Epithelial cell of esophagus (primary cell): ENCODE results near the gene ADK.

ENCODE experiments used
- DNase-seq: peaks from one replicate; pipeline ENCODE4 v3.0.0; 2010; ENCODE audit warnings: low read depth
- H3K4me3 ChIP-seq: 2 replicates; pipeline ENCODE4 v1.5.1; 2011; ENCODE audit warnings: mild to moderate bottlenecking, low read length, control low read depth
- CTCF ChIP-seq: IDR thresholded peaks from 2 replicates; pipeline ENCODE4 v1.5.1; 2011; ENCODE audit warnings: low read depth, mild to moderate bottlenecking, low read length, control low read depth, inconsistent platforms; ENCODE audit not compliant: insufficient read depth; ENCODE audit errors: missing control alignments

The ADK gene

GRCh38 chr10:74507951-74508350 is 356.9 kb downstream of the ADK start:
- DNase-seq, result no peak
- H3K4me3 ChIP-seq, result no peak overlapping the region
- no peak for TF ChIP-seq CTCF

DNA sequence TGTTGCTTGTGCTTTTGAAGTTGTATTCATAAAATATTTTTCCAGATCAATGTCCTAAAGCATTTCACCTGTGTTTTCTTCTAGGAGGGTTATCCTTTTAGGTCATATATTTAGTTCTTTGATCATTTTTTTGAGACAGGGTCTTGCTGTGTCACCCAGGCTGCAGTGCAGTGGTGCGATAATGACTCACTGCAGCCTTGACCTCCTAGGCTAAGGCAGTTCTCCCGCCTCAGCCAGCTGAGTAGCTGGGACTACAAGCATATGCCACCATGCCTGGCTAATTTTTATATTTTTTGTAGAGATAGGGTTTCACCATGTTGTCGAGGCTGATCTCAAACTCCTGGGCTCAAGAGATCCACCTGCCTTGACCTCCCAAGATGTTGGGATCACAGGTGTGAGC is 359.6 kb downstream of the ADK start:
- DNase-seq, result no peak
- H3K4me3 ChIP-seq, result no peak overlapping the region
- no peak for TF ChIP-seq CTCF

- TF ChIP-seq CTCF, result no peak
- H3K4me3 ChIP-seq, result no peak overlapping the region
- no peak for DNase-seq
Measured at GRCh38 chr10:74511051-74511450, 360.0 kb downstream of the ADK start.

- TF ChIP-seq CTCF, result no peak
- H3K4me3 ChIP-seq, result no peak overlapping the region
Measured at GRCh38 chr10:74514322-74514721, 363.3 kb downstream of the ADK start.

GRCh38 chr10:74518061-74518460 is 367.0 kb downstream of the ADK start:
- TF ChIP-seq CTCF, result no peak
- no peak for DNase-seq

More at GRCh38 chr10:74514322-74514721, 363.3 kb downstream of the ADK start:
- no peak for DNase-seq

GRCh38 chr10:74521526-74521925 is 370.5 kb downstream of the ADK start:
- TF ChIP-seq CTCF, result no peak
- no peak overlapping the region for H3K4me3 ChIP-seq
- no peak for DNase-seq

More at GRCh38 chr10:74518061-74518460, 367.0 kb downstream of the ADK start:
- no peak overlapping the region for H3K4me3 ChIP-seq

GRCh38 chr10:74523199-74523598 is 372.2 kb downstream of the ADK start:
- no peak for TF ChIP-seq CTCF
- DNase-seq, result no peak

More at GRCh38 chr10:74523199-74523598, 372.2 kb downstream of the ADK start:
- no peak overlapping the region for H3K4me3 ChIP-seq
